GM12864 (cell line): Measurements from ENCODE around the gene SNX21.

Experiments
- DNase-seq: peaks from one replicate; pipeline ENCODE4 v3.0.0-alpha.2; 2011; ENCODE audit warnings: low read depth
- H3K4me3 ChIP-seq: 2 replicates; pipeline ENCODE4 v1.5.1; 2011; ENCODE audit warnings: mild to moderate bottlenecking, low read depth, low read length, control low read depth
- TF ChIP-seq, protein P1 (sequence below): IDR thresholded peaks from 2 replicates; pipeline ENCODE4 v1.5.1; 2011; ENCODE audit warnings: low read depth, mild to moderate bottlenecking, moderate library complexity, low read length, control low read depth, inconsistent platforms; ENCODE audit errors: missing control alignments

Gene SNX21

DNA sequence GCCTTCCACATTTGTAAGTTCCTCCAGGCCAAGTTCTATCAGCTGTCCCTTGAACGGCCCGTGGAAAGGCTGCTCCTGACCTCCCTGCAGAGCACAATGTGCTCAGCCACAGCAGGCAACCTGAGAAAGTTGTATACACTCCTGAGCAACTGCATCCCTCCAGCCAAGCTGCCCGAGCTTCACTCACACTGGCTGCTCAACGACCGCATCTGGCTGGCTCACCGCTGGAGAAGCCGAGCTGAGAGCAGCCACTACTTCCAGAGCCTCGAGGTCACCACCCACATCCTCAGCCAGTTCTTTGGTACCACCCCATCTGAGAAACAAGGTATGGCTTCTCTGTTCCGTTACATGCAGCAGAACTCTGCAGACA lies 49.5 kb downstream of the SNX21 start:
- H3K4me3 ChIP-seq: no peak overlapping the region
- DNase-seq: no peak
- TF ChIP-seq, protein P1, sequence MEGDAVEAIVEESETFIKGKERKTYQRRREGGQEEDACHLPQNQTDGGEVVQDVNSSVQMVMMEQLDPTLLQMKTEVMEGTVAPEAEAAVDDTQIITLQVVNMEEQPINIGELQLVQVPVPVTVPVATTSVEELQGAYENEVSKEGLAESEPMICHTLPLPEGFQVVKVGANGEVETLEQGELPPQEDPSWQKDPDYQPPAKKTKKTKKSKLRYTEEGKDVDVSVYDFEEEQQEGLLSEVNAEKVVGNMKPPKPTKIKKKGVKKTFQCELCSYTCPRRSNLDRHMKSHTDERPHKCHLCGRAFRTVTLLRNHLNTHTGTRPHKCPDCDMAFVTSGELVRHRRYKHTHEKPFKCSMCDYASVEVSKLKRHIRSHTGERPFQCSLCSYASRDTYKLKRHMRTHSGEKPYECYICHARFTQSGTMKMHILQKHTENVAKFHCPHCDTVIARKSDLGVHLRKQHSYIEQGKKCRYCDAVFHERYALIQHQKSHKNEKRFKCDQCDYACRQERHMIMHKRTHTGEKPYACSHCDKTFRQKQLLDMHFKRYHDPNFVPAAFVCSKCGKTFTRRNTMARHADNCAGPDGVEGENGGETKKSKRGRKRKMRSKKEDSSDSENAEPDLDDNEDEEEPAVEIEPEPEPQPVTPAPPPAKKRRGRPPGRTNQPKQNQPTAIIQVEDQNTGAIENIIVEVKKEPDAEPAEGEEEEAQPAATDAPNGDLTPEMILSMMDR: no peak

DNA sequence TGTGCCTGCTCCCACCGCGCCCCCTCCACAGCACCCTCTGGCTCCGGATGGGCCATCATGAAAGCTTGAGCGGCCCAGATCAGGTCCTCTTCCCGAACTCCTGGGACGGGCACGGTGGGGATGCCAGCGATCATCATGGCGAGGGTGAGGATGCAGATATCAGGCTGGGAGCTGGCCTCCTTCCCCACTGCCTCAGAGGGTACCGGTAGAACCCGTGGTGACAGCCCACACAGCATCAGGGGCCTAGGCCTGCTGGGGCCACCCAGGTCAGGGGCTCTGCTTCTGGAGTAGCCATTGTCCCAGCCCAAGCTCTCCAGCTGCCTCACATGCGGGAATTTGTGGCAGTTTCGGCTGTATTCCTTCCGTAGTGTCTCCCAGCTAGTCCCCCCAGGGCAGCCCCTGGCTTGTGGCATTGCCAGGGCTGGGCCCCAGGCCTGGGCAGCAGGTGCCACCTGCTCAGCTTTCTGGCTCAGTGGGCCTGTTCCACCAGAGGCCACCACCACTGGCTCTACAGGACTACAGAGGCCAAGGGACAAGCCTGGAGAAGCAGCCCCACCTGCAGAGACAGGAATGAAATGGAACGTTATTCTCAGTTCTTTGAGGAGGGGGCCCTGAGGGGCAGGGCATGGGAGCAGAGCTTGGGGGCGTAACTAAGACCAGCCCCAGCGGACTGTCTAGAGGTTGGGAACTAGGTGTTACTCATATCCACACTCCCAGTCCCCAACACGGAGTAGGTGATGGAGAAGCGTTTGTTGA lies 53.2 kb downstream of the SNX21 start:
- H3K4me3 ChIP-seq: no peak overlapping the region
- no peak for DNase-seq
- TF ChIP-seq, protein P1: no peak

DNA sequence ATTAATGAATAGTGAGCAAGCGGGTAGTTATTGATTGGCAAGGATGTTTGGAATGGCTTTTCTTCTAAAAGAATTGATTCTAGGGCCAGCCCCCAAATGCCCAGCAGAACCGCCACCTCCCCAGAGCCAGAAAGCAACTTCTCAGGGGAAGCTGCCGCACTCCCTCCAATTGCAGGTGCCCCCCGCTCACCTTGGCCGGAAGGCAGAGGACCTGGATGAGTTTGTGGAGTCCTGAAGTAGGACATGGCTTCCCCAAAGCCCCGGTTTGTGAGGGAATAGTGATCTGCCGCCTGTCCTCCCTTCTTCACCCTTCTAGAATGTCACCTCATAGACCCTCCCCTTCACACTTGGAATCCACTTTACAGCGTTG lies 53.7 kb downstream of the SNX21 start, which contains the start of gene SPATA25:
Gene SPATA25, minus strand, starts transcription at position 277 of the 370 bp plus-strand sequence. Its CDS starts 32 bp downstream, at position 245.
- TF ChIP-seq, protein P1: no peak
- no peak within 1 kb of the TSS for H3K4me3 ChIP-seq
- no peak for DNase-seq

DNA sequence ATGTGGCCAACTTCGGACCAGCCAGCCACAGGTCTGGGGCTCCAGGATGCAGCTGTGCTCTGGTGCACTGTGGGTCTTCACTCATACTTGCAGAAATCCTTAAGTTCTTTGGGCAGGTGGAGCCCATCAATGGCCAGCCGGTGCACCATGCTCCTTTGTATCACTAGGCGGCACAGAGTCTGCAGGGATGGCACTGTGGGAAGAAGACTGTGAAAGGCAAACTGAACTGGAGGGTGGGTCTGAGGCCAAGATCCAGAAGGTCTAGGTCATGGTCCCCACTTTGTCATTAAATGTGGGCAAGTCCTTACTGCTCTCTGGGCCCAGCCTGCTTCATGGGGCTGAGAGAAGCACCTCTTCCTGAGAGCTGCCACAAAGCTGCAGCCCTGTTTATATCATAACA lies 55.1 kb downstream of the SNX21 start:
- TF ChIP-seq, protein P1: no peak
- H3K4me3 ChIP-seq: no peak overlapping the region
- no peak for DNase-seq

DNA sequence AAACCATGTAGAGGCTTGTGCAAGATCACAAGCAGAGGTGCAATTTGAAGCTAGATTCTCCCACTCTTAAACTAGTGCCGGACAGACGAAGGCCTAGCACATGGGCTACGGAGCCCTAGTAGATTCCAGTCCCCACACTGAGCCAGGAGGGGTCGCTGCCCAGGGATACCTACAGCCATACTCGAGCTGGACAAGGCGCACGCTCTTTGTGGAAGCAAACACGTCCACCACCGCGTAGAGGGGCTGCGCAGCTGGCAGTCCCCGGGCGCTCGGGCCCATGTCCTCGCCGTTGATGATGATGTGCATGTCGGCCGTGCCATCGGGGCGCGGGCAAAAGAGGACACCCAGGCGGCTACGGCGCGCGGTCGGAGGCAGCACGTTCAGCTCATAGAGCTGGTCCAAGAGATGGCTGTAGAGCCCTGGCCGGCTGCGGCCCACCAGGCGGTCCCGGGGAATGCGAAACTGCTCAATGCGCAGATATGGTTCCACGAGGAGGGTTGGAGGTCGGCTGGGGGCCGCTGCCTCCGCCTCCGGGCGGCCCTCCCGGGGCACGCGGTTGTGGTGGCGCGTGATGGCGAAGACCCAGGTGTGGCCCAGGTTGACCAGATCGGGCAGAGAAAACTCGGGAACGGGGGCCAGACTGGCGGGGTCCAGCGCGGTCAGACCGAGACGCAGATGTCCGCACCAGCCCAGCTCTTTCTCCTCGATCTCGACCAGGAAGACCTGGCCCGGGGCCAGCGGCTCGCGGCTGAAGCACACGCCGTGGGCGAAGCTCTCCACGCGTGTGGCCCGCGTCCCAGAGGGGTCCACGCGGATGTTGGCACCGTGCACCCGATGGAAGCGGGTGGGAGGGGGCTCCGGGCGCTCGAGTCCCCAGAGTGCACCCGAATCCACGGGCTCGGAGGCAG lies 56.7 kb downstream of the SNX21 start:
- TF ChIP-seq, protein P1: peak; percentile 43
- peak overlapping the region; percentile 81 for H3K4me3 ChIP-seq
- no peak for DNase-seq

DNA sequence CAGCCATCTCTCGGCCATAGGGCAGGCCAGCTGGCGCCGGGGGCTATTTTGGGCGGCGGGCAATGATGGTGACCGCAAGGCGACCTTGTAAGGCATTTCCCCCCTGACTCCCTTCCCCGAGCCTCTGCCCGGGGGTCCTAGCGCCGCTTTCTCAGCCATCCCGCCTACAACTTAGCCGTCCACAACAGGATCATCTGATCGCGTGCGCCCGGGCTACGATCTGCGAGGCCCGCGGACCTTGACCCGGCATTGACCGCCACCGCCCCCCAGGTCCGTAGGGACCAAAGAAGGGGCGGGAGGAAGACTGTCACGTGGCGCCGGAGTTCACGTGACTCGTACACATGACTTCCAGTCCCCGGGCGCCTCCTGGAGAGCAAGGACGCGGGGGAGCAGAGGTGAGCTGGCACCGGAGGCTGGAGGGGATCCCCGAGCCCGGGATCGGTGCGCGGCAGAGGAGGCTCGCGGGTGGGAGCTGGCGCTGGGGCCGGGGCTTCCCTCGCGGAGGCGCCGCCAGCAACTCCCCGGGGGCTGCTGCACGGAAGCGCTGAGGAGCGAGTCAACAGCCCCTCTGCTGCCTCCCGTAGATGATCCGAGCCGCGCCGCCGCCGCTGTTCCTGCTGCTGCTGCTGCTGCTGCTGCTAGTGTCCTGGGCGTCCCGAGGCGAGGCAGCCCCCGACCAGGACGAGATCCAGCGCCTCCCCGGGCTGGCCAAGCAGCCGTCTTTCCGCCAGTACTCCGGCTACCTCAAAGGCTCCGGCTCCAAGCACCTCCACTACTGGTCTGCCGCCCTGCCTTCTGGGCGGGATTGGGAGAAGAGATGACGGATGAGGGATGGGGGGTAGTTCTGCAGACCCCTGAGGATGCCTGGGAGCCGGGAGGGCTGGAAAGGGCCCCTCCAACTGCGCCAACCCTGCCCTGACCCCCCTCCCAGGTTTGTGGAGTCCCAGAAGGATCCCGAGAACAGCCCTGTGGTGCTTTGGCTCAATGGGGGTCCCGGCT lies 57.7 kb downstream of the SNX21 start, which contains the start of the genes CTSA and NEURL2:
Gene CTSA, plus strand, starts transcription at position 351 of the 999 bp plus-strand sequence. Its CDS starts 234 bp downstream, at position 585.
Gene NEURL2, minus strand, starts transcription at position 224 of the 999 bp plus-strand sequence. Its CDS starts 217 bp downstream, at position 7.
- TF ChIP-seq, protein P1: peak; percentile 13
- peak within 1 kb of the TSS; percentile 81 for H3K4me3 ChIP-seq

More for the DNA sequence above, 57.7 kb downstream of the SNX21 start, which contains the start of the genes CTSA and NEURL2:
- DNase-seq: peak; percentile 69
